Gastrocnemius medialis (tissue), 4 donors: ENCODE results near the gene ANKRD9.

Experiments
- POLR2A ChIP-seq, 2 donors: fragments of 450-650 bp; IDR thresholded peaks; one replicate each; pipeline ENCODE4 v1.6.1; 2017; ENCODE audit warnings: antibody characterized with exemption in 2 of 2, mild to moderate bottlenecking in 2 of 2, moderate library complexity in 2 of 2
- TF ChIP-seq, protein P1 (sequence below), 5 experiments: fragments of 450-650 bp in 3 of 5; fragments of 200-600 bp in 2 of 5; sonication (generic) in 2 of 5; IDR thresholded peaks in 4 of 5; conservative IDR thresholded peaks in 1 of 5; 1 replicate in 4 of 5; 2 replicates in 1 of 5; pipeline ENCODE4 v1.5.1; 2016 to 2019; ENCODE audit warnings: antibody characterized with exemption in 5 of 5, mild to moderate bottlenecking in 3 of 5, moderate library complexity in 3 of 5

DNA sequence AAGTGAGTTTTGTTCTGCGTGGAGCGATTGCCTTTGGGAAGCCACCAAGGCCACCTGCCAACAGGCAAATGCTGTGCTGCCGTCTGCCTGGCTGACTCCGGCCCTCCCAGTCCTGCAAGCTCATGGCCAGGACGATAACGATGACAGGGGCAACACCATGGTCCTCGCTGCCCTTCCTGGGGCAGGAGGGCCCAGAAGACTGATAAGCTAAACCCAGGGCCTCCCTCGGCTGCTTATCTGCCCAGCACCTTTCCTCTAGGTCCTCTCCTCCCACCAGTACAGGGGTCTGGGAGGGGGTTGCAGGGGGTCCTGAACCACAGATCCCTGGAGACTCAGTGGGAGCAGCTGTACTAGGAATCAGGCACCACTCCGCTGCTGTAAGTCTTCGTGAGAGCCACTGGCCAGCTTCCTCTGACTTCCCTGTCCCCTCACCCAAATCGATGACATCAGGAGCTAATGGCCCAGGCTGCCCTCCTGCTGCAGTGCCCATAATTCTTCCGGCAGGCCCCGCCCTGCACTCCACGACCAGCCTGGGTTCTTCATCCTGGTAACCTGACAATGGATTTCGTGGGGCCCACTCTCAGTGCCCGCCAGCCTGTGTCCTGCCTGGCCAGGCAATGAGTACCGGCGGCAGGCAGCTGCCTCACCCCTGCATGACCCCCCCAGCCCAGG lies 5.1 kb downstream of the ANKRD9 start:
- no peak for TF ChIP-seq POLR2A (IDR thresholded peaks at IDR 0.05)
- TF ChIP-seq, protein P1, sequence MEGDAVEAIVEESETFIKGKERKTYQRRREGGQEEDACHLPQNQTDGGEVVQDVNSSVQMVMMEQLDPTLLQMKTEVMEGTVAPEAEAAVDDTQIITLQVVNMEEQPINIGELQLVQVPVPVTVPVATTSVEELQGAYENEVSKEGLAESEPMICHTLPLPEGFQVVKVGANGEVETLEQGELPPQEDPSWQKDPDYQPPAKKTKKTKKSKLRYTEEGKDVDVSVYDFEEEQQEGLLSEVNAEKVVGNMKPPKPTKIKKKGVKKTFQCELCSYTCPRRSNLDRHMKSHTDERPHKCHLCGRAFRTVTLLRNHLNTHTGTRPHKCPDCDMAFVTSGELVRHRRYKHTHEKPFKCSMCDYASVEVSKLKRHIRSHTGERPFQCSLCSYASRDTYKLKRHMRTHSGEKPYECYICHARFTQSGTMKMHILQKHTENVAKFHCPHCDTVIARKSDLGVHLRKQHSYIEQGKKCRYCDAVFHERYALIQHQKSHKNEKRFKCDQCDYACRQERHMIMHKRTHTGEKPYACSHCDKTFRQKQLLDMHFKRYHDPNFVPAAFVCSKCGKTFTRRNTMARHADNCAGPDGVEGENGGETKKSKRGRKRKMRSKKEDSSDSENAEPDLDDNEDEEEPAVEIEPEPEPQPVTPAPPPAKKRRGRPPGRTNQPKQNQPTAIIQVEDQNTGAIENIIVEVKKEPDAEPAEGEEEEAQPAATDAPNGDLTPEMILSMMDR (IDR thresholded peaks at IDR 0.05 in 4 of 5, conservative IDR thresholded peaks at IDR 0.05 in 1 of 5): no peak
